Right lobe of liver (tissue), 4 donors: ENCODE results near the gene SLC24A3.

Source experiments
- POLR2A ChIP-seq: fragments of 450-650 bp; IDR thresholded peaks from one replicate; pipeline ENCODE4 v1.6.1; 2017; ENCODE audit warnings: antibody characterized with exemption, mild to moderate bottlenecking
- TF ChIP-seq, protein P1 (sequence below), 4 donors: fragments of 200-600 bp in 3 of 4; fragments of 450-650 bp in 1 of 4; IDR thresholded peaks; one replicate each; pipeline versions ENCODE4 v1.5.1 to v1.8.0; 2016 to 2022; ENCODE audit warnings: antibody characterized with exemption in 4 of 4, mild to moderate bottlenecking in 2 of 4
- donor health status: DM: no; HTN: no; CAD: no.
- donor health status: DM: no; HTN: no; CAD: no.
- donor health status: DM: no; HTN: yes; CAD: no.

DNA sequence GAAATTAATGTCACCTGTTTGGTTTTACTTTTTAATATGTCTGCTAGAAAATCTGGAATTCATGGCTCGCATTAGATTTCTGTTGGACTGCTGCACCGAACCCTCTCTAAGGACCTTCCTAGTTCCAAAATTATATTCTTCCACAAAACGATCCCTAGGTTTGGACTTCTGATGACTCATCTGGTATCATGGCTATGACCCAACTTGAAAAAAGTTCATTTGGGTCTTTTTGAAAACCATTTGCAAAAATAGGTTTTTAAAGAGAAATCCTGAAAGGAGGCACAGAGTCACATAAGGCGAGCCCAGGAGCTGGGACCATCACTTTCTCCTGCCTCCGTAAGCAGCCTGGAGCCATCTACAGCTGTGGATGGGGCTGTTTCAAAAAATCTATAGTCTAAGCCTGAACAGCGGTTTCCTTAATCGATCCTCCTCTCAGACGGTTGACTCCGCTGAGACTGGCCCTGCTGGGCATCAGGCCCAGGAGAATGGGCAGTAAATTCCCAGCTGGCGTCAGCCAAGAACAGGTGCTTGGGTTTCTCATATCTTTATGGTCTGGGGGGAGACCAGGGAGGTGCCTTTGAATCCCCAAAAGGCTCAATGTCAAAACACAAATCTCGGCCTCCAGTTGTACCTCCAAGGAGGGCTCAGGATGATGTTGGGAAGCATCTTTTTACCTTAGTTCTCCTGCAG, 44.6 kb downstream of the SLC24A3 start:
- TF ChIP-seq, protein P1, sequence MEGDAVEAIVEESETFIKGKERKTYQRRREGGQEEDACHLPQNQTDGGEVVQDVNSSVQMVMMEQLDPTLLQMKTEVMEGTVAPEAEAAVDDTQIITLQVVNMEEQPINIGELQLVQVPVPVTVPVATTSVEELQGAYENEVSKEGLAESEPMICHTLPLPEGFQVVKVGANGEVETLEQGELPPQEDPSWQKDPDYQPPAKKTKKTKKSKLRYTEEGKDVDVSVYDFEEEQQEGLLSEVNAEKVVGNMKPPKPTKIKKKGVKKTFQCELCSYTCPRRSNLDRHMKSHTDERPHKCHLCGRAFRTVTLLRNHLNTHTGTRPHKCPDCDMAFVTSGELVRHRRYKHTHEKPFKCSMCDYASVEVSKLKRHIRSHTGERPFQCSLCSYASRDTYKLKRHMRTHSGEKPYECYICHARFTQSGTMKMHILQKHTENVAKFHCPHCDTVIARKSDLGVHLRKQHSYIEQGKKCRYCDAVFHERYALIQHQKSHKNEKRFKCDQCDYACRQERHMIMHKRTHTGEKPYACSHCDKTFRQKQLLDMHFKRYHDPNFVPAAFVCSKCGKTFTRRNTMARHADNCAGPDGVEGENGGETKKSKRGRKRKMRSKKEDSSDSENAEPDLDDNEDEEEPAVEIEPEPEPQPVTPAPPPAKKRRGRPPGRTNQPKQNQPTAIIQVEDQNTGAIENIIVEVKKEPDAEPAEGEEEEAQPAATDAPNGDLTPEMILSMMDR (IDR thresholded peaks at IDR 0.05): no peak
- no peak for TF ChIP-seq POLR2A
